Parathyroid adenoma (tissue), 2 donors: ENCODE measurements around the gene FRZB.

ENCODE experiments used
- H2AFZ ChIP-seq: fragments of 300-600 bp; sonication (generic); one replicate; pipeline ENCODE4 v1.7.0; 2017; ENCODE audit warnings: antibody characterized with exemption, mild to moderate bottlenecking
- H3K27ac ChIP-seq: fragments of 300-600 bp; sonication (generic); one replicate; pipeline ENCODE4 v1.7.0; 2017
- H3K27me3 ChIP-seq: fragments of 300-600 bp; sonication (generic); one replicate; pipeline ENCODE4 v1.7.0; 2017; ENCODE audit warnings: low read length; ENCODE audit not compliant: control insufficient read depth, insufficient read depth
- H3K36me3 ChIP-seq: fragments of 300-600 bp; sonication (generic); one replicate; pipeline ENCODE4 v1.7.0; 2017; ENCODE audit warnings: low read length; ENCODE audit not compliant: control insufficient read depth, insufficient read depth
- H3K4me1 ChIP-seq: fragments of 300-600 bp; sonication (generic); one replicate; pipeline ENCODE4 v1.7.0; 2017; ENCODE audit warnings: control low read depth
- H3K4me2 ChIP-seq: fragments of 300-600 bp; sonication (generic); one replicate; pipeline ENCODE4 v1.7.0; 2017; ENCODE audit warnings: low read length
- H3K4me3 ChIP-seq: fragments of 300-600 bp; sonication (generic); one replicate; pipeline ENCODE4 v1.7.0; 2017; ENCODE audit warnings: low read depth, low read length
- H3K79me2 ChIP-seq: fragments of 300-600 bp; sonication (generic); one replicate; pipeline ENCODE4 v1.7.0; 2017; ENCODE audit warnings: control low read depth
- H3K9ac ChIP-seq: fragments of 300-600 bp; sonication (generic); one replicate; pipeline ENCODE4 v1.7.0; 2017; ENCODE audit warnings: mild to moderate bottlenecking
- H3K9me3 ChIP-seq: fragments of 300-600 bp; sonication (generic); one replicate; pipeline ENCODE4 v1.7.0; 2017; ENCODE audit warnings: low read length; ENCODE audit not compliant: control insufficient read depth
- TF ChIP-seq, protein P1 (sequence below): fragments of 300-600 bp; sonication (generic); IDR thresholded peaks from one replicate; pipeline ENCODE4 v1.7.0; 2017; ENCODE audit warnings: antibody characterized with exemption, mild to moderate bottlenecking
- donor health status: primary hyperparathyroidism.

The FRZB gene

DNA sequence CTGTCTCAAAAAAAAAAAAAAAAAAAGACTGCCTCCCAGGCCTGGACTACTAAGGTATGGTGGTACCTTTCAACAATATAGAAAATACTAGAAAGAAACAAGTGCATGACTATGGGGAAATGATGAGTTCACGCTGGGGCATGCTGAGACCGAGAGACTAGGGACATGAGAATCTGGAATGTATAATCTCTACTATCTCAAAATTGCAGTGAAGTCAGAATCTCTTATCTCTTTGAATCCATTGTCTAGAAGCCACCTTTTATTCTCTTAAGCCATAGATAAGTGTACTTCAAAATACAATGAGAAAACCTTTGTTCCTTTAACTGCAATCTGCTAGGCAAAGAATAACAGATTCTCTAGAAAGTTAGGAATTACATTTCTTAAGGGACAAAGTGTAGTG, 5.6 kb downstream of the FRZB start:
- Histone ChIP-seq H3K4me3 (no peak overlapping the region), H3K79me2 (no peaks in the 10 kb centered on the region), H3K4me1 (no peaks in the 10 kb centered on the region), H2AFZ (no peak overlapping the region), H3K27ac (no peak overlapping the region), H3K27me3 (no peaks in the 10 kb centered on the region), H3K36me3 (no peaks in the 10 kb centered on the region), H3K4me2 (no peak overlapping the region), H3K9ac (no peak overlapping the region), H3K9me3 (no peaks in the 10 kb centered on the region)
- TF ChIP-seq, protein P1, sequence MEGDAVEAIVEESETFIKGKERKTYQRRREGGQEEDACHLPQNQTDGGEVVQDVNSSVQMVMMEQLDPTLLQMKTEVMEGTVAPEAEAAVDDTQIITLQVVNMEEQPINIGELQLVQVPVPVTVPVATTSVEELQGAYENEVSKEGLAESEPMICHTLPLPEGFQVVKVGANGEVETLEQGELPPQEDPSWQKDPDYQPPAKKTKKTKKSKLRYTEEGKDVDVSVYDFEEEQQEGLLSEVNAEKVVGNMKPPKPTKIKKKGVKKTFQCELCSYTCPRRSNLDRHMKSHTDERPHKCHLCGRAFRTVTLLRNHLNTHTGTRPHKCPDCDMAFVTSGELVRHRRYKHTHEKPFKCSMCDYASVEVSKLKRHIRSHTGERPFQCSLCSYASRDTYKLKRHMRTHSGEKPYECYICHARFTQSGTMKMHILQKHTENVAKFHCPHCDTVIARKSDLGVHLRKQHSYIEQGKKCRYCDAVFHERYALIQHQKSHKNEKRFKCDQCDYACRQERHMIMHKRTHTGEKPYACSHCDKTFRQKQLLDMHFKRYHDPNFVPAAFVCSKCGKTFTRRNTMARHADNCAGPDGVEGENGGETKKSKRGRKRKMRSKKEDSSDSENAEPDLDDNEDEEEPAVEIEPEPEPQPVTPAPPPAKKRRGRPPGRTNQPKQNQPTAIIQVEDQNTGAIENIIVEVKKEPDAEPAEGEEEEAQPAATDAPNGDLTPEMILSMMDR: no peak

DNA sequence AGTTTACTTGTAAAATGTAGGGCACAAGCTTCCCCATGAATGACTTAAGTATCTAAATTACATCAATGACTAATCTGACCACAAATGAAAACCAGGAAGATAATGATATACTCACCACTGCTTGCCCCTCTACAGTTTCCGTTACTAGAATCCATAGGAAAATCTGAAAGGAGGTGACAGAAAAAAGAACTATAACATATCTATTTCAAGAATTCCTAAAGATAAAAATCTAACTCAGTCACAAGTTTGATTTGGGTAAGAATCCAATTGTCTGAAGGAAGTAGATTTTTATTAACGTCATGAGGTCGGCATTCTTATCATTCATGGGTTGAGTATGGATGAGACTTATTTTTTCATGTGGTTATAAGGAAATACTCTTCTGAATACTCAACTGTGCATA, 7.8 kb downstream of the FRZB start:
- TF ChIP-seq, protein P1: no peak
- Histone ChIP-seq H3K79me2 (no peaks in the 10 kb centered on the region), H3K4me3 (no peak overlapping the region), H3K36me3 (no peaks in the 10 kb centered on the region), H3K9ac (no peak overlapping the region), H3K27ac (no peak overlapping the region), H3K4me2 (no peak overlapping the region), H3K9me3 (no peaks in the 10 kb centered on the region), H3K27me3 (no peaks in the 10 kb centered on the region), H2AFZ (no peak overlapping the region), H3K4me1 (no peaks in the 10 kb centered on the region)

DNA sequence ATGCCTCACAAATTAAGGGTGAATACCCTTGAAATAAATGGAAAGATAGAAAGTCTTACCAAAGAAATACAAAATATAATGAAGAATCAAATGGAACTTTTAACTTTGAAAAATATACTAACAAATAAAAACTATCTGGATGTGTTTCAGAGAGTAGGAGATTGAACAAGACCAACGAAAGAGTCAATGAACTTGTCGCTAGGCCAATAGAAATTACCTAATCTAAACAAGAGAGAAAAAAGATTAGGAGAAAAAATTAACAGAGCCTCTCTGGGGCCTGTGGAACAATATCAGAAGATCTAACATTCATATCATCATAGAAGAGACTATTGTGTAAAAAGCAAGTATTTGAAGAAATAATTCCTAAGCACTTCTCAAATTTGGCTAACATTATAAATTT, 11.1 kb downstream of the FRZB start:
- Histone ChIP-seq H3K27ac (no peak overlapping the region), H3K4me1 (no peaks in the 10 kb centered on the region), H3K4me2 (no peak overlapping the region), H3K9me3 (no peaks in the 10 kb centered on the region), H3K36me3 (no peaks in the 10 kb centered on the region), H3K4me3 (no peak overlapping the region), H3K9ac (no peak overlapping the region), H3K79me2 (no peaks in the 10 kb centered on the region), H2AFZ (no peak overlapping the region), H3K27me3 (no peaks in the 10 kb centered on the region)
- TF ChIP-seq, protein P1: no peak

DNA sequence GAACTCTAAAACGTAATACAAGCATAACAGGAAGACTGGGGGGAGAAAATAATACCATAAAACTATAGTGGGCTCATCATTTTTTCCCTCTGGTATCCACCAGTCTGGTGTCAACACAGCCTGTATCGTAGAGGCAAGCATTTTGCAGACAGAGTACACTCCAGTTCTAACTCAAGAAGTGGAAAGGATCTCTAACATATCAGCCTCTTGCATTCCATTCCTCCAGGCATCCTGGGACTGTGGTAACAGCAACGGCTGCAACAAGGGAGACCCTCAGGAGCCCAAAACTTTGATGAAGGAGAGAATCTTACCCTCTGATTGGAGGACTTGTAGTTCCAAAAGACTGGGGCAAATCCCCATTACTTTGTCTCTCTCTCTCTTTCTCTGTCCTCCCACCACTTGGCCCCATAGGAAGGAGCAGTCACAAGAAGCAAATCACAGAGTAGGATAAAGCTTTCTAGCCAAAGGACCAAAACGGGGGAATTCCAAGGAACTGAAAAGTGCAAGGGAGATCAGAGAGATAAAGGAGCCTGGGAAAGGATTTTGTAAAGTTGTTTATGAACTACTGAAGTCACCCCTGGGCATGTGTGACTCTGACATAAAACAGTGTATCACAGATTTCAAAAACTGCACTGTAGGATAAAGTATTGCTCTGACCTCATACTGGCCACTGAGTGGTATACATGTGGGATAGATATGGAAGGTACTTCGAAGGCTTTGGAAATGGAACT, 11.9 kb downstream of the FRZB start:
- Histone ChIP-seq H3K9me3 (no peaks in the 10 kb centered on the region), H3K4me2 (no peak overlapping the region), H3K9ac (no peak overlapping the region), H3K36me3 (no peaks in the 10 kb centered on the region), H3K27me3 (no peaks in the 10 kb centered on the region), H2AFZ (no peak overlapping the region), H3K79me2 (no peaks in the 10 kb centered on the region), H3K4me3 (no peak overlapping the region), H3K27ac (no peak overlapping the region), H3K4me1 (no peaks in the 10 kb centered on the region)
- TF ChIP-seq, protein P1: no peak

DNA sequence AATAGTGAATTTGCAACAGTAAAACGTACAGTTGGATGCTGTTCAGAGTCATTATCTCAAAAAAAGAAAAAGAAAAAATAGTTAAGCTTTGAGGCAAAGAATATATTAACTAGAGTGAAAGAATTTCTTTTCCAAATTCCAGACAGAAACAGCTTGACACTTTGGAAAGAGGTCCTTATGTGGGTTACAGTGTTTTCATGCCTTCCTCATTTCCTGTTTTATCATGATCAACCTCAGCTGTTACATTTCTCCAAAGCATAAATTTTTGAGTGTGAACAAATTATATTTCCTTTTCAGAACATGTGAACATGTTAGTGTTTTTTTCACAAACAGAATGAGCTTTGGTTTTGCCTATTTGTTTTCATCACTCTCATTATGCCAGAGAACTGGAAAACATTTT, 13.6 kb downstream of the FRZB start:
- H3K36me3 ChIP-seq: no peaks in the 10 kb centered on the region
- no peak overlapping the region for H3K27ac ChIP-seq
- no peak overlapping the region for H3K4me2 ChIP-seq
- no peaks in the 10 kb centered on the region for H3K79me2 ChIP-seq
- H3K9ac ChIP-seq: no peak overlapping the region
- no peak overlapping the region for H2AFZ ChIP-seq
- TF ChIP-seq, protein P1: no peak
- H3K9me3 ChIP-seq: no peaks in the 10 kb centered on the region
- no peaks in the 10 kb centered on the region for H3K27me3 ChIP-seq
- no peaks in the 10 kb centered on the region for H3K4me1 ChIP-seq
- no peak overlapping the region for H3K4me3 ChIP-seq
